ENCODE results near the gene SCN9A. TPM values are rescaled to one million over a fixed set of nuclear protein-coding genes. Genes with fewer than 3 reads are reported as not detected.

The SCN9A gene
- total RNA-seq, 1 experiment from 2014 or later, result 1.3 TPM

- Mint-ChIP-seq H3K36me3 (ENCODE audit: insufficient read depth in 1 of 3, low read depth in 3 of 3) (no peaks in the 10 kb centered on the region), H3K9me3 (no peaks in the 10 kb centered on the region), H3K27me3 (ENCODE audit: low read depth) (no peaks in the 10 kb centered on the region), H3K4me1 (peaks cover 7% of the 10 kb centered on the region in 2 experiments), H3K27ac (no peak overlapping the region), H3K4me3 (no peak overlapping the region)
- Histone ChIP-seq H2AFZ (ENCODE audit: low read length) (no peak overlapping the region), H2BK5ac (ENCODE audit: insufficient read length, low read length) (no peak overlapping the region), H3K4me1 (ENCODE audit: insufficient read depth, low read length) (no peaks in the 10 kb centered on the region; the same call in 1 of the 2 replicates), H3K14ac (ENCODE audit: insufficient read depth, low read length) (no peak overlapping the region), H2BK120ac (ENCODE audit: low read depth, low read length, poor library complexity, severe bottlenecking) (no peak overlapping the region), H2BK15ac (ENCODE audit: low read depth, low read length) (no peak overlapping the region), H3K27me3 (ENCODE audit: insufficient read depth, low read length) (no peaks in the 10 kb centered on the region), H2BK12ac (ENCODE audit: insufficient read length, low read depth, low read length) (no peak overlapping the region), H4K5ac (ENCODE audit: insufficient read length, low read depth, low read length) (no peak overlapping the region), H2AK5ac (ENCODE audit: insufficient read length, low read length) (no peak overlapping the region), H4K20me1 (ENCODE audit: control insufficient read depth, insufficient read depth, insufficient read length) (no peaks in the 10 kb centered on the region), H3K79me2 (ENCODE audit: insufficient read depth, low read length) (no peaks in the 10 kb centered on the region), H2BK20ac (ENCODE audit: low read depth, low read length, poor library complexity, severe bottlenecking) (no peak overlapping the region), H3K4me2 (ENCODE audit: insufficient read depth, insufficient read length, low read length) (no peak overlapping the region), H3K18ac (ENCODE audit: insufficient read length, low read depth, low read length) (no peak overlapping the region), H3K23ac (ENCODE audit: insufficient read length, low read depth, low read length) (no peak overlapping the region), H4K91ac (ENCODE audit: insufficient read length, low read depth, low read length) (no peak overlapping the region), H3K9ac (ENCODE audit: extremely low read depth, insufficient read length, low read length) (no peak overlapping the region), H3T11ph (ENCODE audit: low read length) (no peak overlapping the region), H4K8ac (replicated peaks; ENCODE audit: insufficient read length, low read depth, low read length) (no peak overlapping the region), H3K27ac (ENCODE audit: insufficient read length, low read depth, low read length) (no peak overlapping the region), H3K9me3 (ENCODE audit: control insufficient read depth, low read depth, low read length) (no peaks in the 10 kb centered on the region), H3K4ac (ENCODE audit: low read depth, low read length) (no peak overlapping the region), H3K56ac (ENCODE audit: insufficient read length, low read depth, low read length) (no peak overlapping the region), H3K23me2 (ENCODE audit: insufficient read length, low read depth, low read length, poor library complexity, severe bottlenecking) (no peaks in the 10 kb centered on the region), H3K79me1 (ENCODE audit: insufficient read depth, low read depth, low read length, poor library complexity, severe bottlenecking) (no peaks in the 10 kb centered on the region)
- no peak for DNase-seq
- whole genome bisulfite sequencing (ENCODE audit: extremely low coverage, insufficient read length, low lambda C conversion rate), result no CpG with 5 or more reads among the region's 2 CpGs
- TF ChIP-seq CTCF (conservative IDR thresholded peaks at IDR 0.05), result no peak
These were observed 14.8 kb downstream of the SCN9A start for GRCh38 chr2:166360906-166361305.

Data from H9 (cell line).